Muscle layer of colon (tissue), 2 donors: ENCODE data around the gene MOB2.
A peak's percentile ranks its signal among the peaks of the same experiment; 100 is the strongest.

Experiments
- H3K27ac ChIP-seq: one replicate; pipeline ENCODE4 v1.7.0; 2013; ENCODE audit warnings: low read depth, mild to moderate bottlenecking, low read length, moderate library complexity
- H3K27me3 ChIP-seq, 2 donors: one replicate each; pipeline ENCODE4 v1.7.0; 2013; ENCODE audit warnings: low read length in 2 of 2, mild to moderate bottlenecking in 2 of 2; ENCODE audit not compliant: insufficient read depth in 2 of 2, control insufficient read depth in 1 of 2
- H3K36me3 ChIP-seq: one replicate; pipeline ENCODE4 v1.7.0; 2013; ENCODE audit warnings: mild to moderate bottlenecking, low read length; ENCODE audit not compliant: insufficient read depth
- H3K4me1 ChIP-seq: one replicate; pipeline ENCODE4 v1.7.0; 2013; ENCODE audit warnings: mild to moderate bottlenecking, low read length; ENCODE audit not compliant: insufficient read depth
- H3K4me3 ChIP-seq, 2 donors: one replicate each; pipeline ENCODE4 v1.7.0; 2013; ENCODE audit warnings: low read length in 2 of 2, low read depth in 1 of 2, mild to moderate bottlenecking in 1 of 2, moderate library complexity in 1 of 2
- H3K9ac ChIP-seq: one replicate; pipeline ENCODE4 v1.7.0; 2013; ENCODE audit warnings: low read length
- H3K9me3 ChIP-seq: one replicate; pipeline ENCODE4 v1.7.0; 2013; ENCODE audit warnings: mild to moderate bottlenecking, low read length
- donor health status: abdominal sarcoma.
- donor health status: Adenocarcinoma of cecum.

Gene MOB2

GRCh38 chr11:1456596-1457325, 29.8 kb downstream of the MOB2 start:
- peaks cover 26% of the 10 kb centered on the region for H3K4me1 ChIP-seq
- no peak overlapping the region for H3K9ac ChIP-seq
- no peak overlapping the region for H3K4me3 ChIP-seq
- H3K27ac ChIP-seq, result no peak overlapping the region
- no peaks in the 10 kb centered on the region for H3K36me3 ChIP-seq
- H3K27me3 ChIP-seq, result no peaks in the 10 kb centered on the region
- H3K9me3 ChIP-seq, result no peaks in the 10 kb centered on the region

GRCh38 chr11:1456176-1456575, 30.4 kb downstream of the MOB2 start:
- Histone ChIP-seq H3K9me3 (no peaks in the 10 kb centered on the region), H3K36me3 (no peaks in the 10 kb centered on the region), H3K27me3 (no peaks in the 10 kb centered on the region), H3K4me3 (no peak overlapping the region), H3K27ac (no peak overlapping the region), H3K9ac (no peak overlapping the region), H3K4me1 (peaks cover 24% of the 10 kb centered on the region)

DNA sequence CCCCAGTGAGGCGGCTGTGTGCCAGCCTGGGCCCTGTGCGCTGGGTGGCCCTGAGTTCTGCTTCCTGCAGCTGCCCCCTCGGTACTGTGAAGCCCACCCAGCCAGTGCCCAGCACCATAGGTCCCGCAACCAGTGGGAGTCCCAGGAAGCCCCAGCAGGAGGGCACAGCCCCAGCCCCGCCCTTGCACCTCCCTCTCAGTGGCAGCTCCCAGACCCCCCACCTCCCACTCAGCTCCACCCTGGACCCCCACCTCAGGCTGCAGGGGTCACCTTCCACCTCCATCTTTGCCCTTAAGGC, 30.9 kb downstream of the MOB2 start:
- Histone ChIP-seq H3K9me3 (no peaks in the 10 kb centered on the region), H3K27me3 (no peaks in the 10 kb centered on the region), H3K4me1 (peaks cover 24% of the 10 kb centered on the region), H3K4me3 (no peak overlapping the region), H3K9ac (no peak overlapping the region), H3K27ac (no peak overlapping the region), H3K36me3 (no peaks in the 10 kb centered on the region)

GRCh38 chr11:1455032-1455762, 31.4 kb downstream of the MOB2 start:
- H3K4me1 ChIP-seq, result peaks cover 24% of the 10 kb centered on the region
- H3K9ac ChIP-seq, result no peak overlapping the region
- H3K27ac ChIP-seq, result no peak overlapping the region
- no peak overlapping the region for H3K4me3 ChIP-seq
- no peaks in the 10 kb centered on the region for H3K36me3 ChIP-seq
- H3K27me3 ChIP-seq, result no peaks in the 10 kb centered on the region
- no peaks in the 10 kb centered on the region for H3K9me3 ChIP-seq

GRCh38 chr11:1454576-1454975, 32.0 kb downstream of the MOB2 start:
- H3K9ac ChIP-seq, result no peak overlapping the region
- H3K36me3 ChIP-seq, result no peaks in the 10 kb centered on the region
- peaks cover 0 to 2% of the 10 kb centered on the region in 2 donors for H3K27me3 ChIP-seq
- no peak overlapping the region for H3K4me3 ChIP-seq
- H3K4me1 ChIP-seq, result peaks cover 24% of the 10 kb centered on the region
- no peak overlapping the region for H3K27ac ChIP-seq
- H3K9me3 ChIP-seq, result no peaks in the 10 kb centered on the region

GRCh38 chr11:1453611-1454034, 33.0 kb downstream of the MOB2 start:
- H3K4me3 ChIP-seq, result no peak overlapping the region
- H3K27me3 ChIP-seq, result peaks cover 0 to 6% of the 10 kb centered on the region in 2 donors
- H3K9ac ChIP-seq, result no peak overlapping the region
- H3K27ac ChIP-seq, result peak overlapping the region; percentile 3
- H3K9me3 ChIP-seq, result no peaks in the 10 kb centered on the region
- peaks cover 22% of the 10 kb centered on the region for H3K4me1 ChIP-seq
- H3K36me3 ChIP-seq, result no peaks in the 10 kb centered on the region

GRCh38 chr11:1452744-1453143, 33.8 kb downstream of the MOB2 start:
- Histone ChIP-seq H3K4me1 (peaks cover 14% of the 10 kb centered on the region), H3K9me3 (no peaks in the 10 kb centered on the region), H3K9ac (no peak overlapping the region), H3K27me3 (peaks cover 0 to 6% of the 10 kb centered on the region in 2 donors), H3K27ac (no peak overlapping the region), H3K4me3 (no peak overlapping the region), H3K36me3 (no peaks in the 10 kb centered on the region)

- Histone ChIP-seq H3K9me3 (no peaks in the 10 kb centered on the region), H3K36me3 (no peaks in the 10 kb centered on the region)
Measured at GRCh38 chr11:1451781-1452470, 34.7 kb downstream of the MOB2 start.

DNA sequence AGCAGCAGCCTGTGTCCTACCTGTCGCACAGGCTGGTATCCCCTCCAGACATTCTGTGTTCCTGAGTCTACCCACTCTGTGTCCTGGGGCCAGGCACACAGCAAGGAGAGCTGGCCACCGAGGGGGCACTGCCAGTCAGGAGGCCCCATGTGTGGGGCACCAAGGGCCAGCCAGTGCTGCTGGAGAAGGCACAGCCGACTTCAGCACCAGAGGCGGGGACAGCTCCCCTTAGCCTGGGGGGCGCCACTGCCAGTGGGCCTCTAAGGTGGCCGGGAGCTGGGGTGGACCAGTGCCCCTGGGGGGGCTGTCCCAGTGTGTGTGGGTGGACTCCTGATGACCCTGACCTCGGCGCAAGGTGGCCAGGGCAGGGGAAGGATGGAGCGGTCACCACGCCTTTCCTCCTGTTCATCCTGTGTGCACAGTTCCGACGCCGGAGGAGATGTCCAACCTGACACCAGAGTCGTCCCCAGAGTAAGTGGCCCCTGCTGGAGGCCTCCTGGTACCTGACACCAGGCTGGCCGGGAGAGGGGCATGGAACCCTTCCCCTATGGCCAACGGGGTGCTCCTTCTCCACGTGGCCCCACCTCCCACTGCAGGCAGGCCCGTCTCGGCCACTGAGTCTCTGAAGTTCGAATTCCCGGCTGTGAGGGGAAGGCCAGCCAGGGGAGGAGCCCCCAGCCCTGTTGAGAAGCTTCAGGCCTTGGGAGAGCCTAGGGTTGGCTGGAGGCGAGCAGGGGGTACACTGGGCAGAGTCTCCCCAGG, 35.4 kb downstream of the MOB2 start:
- no peak overlapping the region for H3K27ac ChIP-seq
- peaks cover 0 to 6% of the 10 kb centered on the region in 2 donors for H3K27me3 ChIP-seq
- peaks cover 14% of the 10 kb centered on the region for H3K4me1 ChIP-seq
- H3K9me3 ChIP-seq, result no peaks in the 10 kb centered on the region
- H3K36me3 ChIP-seq, result no peaks in the 10 kb centered on the region
- H3K4me3 ChIP-seq, result no peak overlapping the region
- no peak overlapping the region for H3K9ac ChIP-seq

More at GRCh38 chr11:1451781-1452470, 34.7 kb downstream of the MOB2 start:
- Histone ChIP-seq H3K27ac (no peak overlapping the region), H3K4me1 (peaks cover 14% of the 10 kb centered on the region), H3K27me3 (peaks cover 0 to 6% of the 10 kb centered on the region in 2 donors), H3K4me3 (no peak overlapping the region), H3K9ac (no peak overlapping the region)

DNA sequence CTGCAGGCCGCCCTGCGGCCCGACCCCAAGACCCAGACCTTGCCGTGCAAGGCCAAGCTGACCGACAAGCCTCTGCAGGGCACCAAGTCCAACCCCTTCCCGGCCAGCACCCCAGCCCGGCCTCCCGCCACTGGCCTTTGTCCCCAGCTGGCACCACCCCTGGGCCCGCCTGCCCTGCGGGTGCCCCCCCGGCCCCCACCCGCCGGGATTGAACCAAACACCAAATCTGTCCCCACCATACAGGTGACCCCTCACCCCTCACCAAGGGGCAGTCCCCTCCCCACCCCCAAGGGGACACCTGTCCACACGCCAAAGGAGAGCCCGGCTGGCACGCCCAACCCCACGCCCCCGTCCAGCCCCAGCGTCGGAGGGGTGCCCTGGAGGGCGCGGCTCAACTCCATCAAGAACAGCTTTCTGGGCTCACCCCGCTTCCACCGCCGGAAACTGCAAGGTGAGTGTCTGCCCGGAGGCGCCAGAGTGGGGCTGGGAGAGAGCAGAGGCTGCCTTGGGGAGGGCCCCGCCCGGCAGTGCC, 36.2 kb downstream of the MOB2 start:
- peaks cover 14% of the 10 kb centered on the region for H3K4me1 ChIP-seq
- no peak overlapping the region for H3K9ac ChIP-seq
- H3K9me3 ChIP-seq, result no peaks in the 10 kb centered on the region
- no peak overlapping the region for H3K4me3 ChIP-seq
- H3K36me3 ChIP-seq, result no peaks in the 10 kb centered on the region
- H3K27ac ChIP-seq, result no peak overlapping the region
- H3K27me3 ChIP-seq, result peaks cover 0 to 6% of the 10 kb centered on the region in 2 donors
